DOHH2 (cell line): ENCODE measurements around the gene ATIC.

ENCODE experiments used
- H3F3A ChIP-seq: fragments of 200-600 bp; sonication (generic), shearing (Covaris generic); 2 replicates; pipeline ENCODE4 v1.6.0; 2016; ENCODE audit warnings: antibody characterized with exemption, mild to moderate bottlenecking; ENCODE audit not compliant: control insufficient read depth, insufficient read depth
- H3K27ac ChIP-seq: fragments of 200-600 bp; sonication (generic); 2 replicates; pipeline ENCODE4 v1.5.1; 2014; ENCODE audit warnings: low read depth, mild to moderate bottlenecking, low read length, moderate library complexity
- H3K27me3 ChIP-seq: fragments of 200-600 bp; sonication (generic); 2 replicates; pipeline ENCODE4 v1.6.1; 2014; ENCODE audit warnings: mild to moderate bottlenecking, low read length, mixed read lengths; ENCODE audit not compliant: control insufficient read depth
- H3K36me3 ChIP-seq: fragments of 200-600 bp; sonication (generic); 2 replicates; pipeline ENCODE4 v1.6.1; 2014; ENCODE audit warnings: mild to moderate bottlenecking, low read length, moderate library complexity, mixed read lengths; ENCODE audit not compliant: control insufficient read depth
- H3K4me1 ChIP-seq: fragments of 200-600 bp; sonication (generic); 2 replicates; pipeline ENCODE4 v1.6.1; 2014; ENCODE audit warnings: mild to moderate bottlenecking, low read length, mixed read lengths; ENCODE audit not compliant: control insufficient read depth
- H3K4me2 ChIP-seq: fragments of 200-600 bp; sonication (generic); 2 replicates; pipeline ENCODE4 v1.6.0; 2014; ENCODE audit warnings: mild to moderate bottlenecking, low read length, moderate library complexity
- H3K4me3 ChIP-seq: fragments of 200-600 bp; sonication (generic); 2 replicates; pipeline ENCODE4 v1.5.1; 2014; ENCODE audit warnings: mild to moderate bottlenecking, low read length, mixed read lengths
- H3K79me2 ChIP-seq: fragments of 200-600 bp; sonication (generic); 2 replicates; pipeline ENCODE4 v1.6.1; 2014; ENCODE audit warnings: mild to moderate bottlenecking, low read length, mixed read lengths; ENCODE audit not compliant: control insufficient read depth
- H3K9me2 ChIP-seq: fragments of 200-600 bp; sonication (generic); replicated peaks from 2 replicates; pipeline ENCODE4 v1.6.1; 2014; ENCODE audit warnings: mild to moderate bottlenecking, low read length, mixed read lengths; ENCODE audit not compliant: control insufficient read depth
- H3K9me3 ChIP-seq: fragments of 200-600 bp; sonication (generic); 2 replicates; pipeline ENCODE4 v1.6.1; 2014; ENCODE audit warnings: antibody characterized with exemption, low read length, mixed read lengths; ENCODE audit not compliant: control insufficient read depth, insufficient read depth
- H4K20me1 ChIP-seq: fragments of 200-600 bp; sonication (generic); 2 replicates; pipeline ENCODE4 v1.6.0; 2014; ENCODE audit warnings: low read depth, mild to moderate bottlenecking, antibody characterized with exemption, low read length, moderate library complexity; ENCODE audit not compliant: control insufficient read depth, insufficient read depth
- EZH2phosphoT487 ChIP-seq: fragments of 200-600 bp; sonication (generic); IDR thresholded peaks from 2 replicates; pipeline ENCODE4 v1.6.1; 2017; ENCODE audit warnings: borderline replicate concordance, mild to moderate bottlenecking, antibody characterized with exemption, low read length, moderate library complexity, mixed read lengths
- TF ChIP-seq, protein P1 (sequence below): fragments of 200-600 bp; sonication (generic); IDR thresholded peaks from one replicate; pipeline ENCODE4 v1.5.1; 2014; ENCODE audit warnings: antibody characterized with exemption, mild to moderate bottlenecking, low read depth, low read length; ENCODE audit not compliant: poor library complexity, severe bottlenecking

The ATIC gene

DNA sequence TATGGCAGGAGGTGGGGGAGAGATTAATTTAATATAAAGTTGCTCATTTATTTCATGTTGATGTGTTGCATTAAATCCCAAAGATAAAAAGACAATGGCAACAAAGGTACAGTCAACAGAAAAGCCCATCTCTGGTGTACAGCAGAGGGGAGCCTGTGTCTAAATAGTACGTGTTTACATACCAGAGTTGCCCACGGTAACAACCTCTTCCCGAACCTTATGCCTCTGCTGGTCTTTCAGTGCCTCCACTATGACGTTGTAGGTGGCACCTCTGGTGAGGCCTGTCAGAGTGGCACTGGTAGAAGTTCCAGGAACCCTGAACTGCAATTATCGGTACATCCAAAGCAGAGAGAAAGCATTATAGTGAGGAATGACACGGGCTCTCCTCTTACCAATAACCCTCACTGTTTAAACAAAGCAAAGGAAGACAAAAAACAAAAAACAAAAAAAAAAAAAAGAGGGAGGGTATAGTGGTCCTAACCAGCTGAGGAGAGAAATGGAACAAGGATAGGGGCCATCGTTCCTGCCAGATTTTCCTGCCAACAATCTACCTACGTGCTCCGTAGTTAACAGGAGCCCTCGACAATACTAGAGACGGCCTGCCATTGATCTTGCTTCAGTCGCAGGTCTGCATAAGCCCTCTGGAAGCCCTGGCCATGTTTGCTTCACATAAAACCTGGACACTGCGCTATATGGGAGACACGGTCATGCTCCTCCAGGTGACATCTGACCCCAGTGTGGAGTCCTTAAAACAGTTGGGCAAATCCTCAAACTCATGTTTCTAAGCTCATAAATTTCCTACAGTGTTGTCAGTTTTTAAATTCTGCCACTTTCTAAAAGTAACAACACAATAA is 58.5 kb downstream of the ATIC start:
- H3K4me2 ChIP-seq, result no peak overlapping the region
- H4K20me1 ChIP-seq, result no peaks in the 10 kb centered on the region
- H3F3A ChIP-seq, result no peaks in the 10 kb centered on the region
- no peaks in the 10 kb centered on the region for H3K27me3 ChIP-seq
- no peak overlapping the region for H3K27ac ChIP-seq
- H3K9me3 ChIP-seq, result no peaks in the 10 kb centered on the region
- TF ChIP-seq, protein P1, sequence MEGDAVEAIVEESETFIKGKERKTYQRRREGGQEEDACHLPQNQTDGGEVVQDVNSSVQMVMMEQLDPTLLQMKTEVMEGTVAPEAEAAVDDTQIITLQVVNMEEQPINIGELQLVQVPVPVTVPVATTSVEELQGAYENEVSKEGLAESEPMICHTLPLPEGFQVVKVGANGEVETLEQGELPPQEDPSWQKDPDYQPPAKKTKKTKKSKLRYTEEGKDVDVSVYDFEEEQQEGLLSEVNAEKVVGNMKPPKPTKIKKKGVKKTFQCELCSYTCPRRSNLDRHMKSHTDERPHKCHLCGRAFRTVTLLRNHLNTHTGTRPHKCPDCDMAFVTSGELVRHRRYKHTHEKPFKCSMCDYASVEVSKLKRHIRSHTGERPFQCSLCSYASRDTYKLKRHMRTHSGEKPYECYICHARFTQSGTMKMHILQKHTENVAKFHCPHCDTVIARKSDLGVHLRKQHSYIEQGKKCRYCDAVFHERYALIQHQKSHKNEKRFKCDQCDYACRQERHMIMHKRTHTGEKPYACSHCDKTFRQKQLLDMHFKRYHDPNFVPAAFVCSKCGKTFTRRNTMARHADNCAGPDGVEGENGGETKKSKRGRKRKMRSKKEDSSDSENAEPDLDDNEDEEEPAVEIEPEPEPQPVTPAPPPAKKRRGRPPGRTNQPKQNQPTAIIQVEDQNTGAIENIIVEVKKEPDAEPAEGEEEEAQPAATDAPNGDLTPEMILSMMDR, result no peak
- TF ChIP-seq EZH2phosphoT487, result no peak
- H3K36me3 ChIP-seq, result peaks cover 8% of the 10 kb centered on the region; the same call in 1 of the 2 replicates
- H3K4me1 ChIP-seq, result no peaks in the 10 kb centered on the region
- no peak overlapping the region for H3K4me3 ChIP-seq
- no peaks in the 10 kb centered on the region for H3K79me2 ChIP-seq
- H3K9me2 ChIP-seq, result no peaks in the 10 kb centered on the region

DNA sequence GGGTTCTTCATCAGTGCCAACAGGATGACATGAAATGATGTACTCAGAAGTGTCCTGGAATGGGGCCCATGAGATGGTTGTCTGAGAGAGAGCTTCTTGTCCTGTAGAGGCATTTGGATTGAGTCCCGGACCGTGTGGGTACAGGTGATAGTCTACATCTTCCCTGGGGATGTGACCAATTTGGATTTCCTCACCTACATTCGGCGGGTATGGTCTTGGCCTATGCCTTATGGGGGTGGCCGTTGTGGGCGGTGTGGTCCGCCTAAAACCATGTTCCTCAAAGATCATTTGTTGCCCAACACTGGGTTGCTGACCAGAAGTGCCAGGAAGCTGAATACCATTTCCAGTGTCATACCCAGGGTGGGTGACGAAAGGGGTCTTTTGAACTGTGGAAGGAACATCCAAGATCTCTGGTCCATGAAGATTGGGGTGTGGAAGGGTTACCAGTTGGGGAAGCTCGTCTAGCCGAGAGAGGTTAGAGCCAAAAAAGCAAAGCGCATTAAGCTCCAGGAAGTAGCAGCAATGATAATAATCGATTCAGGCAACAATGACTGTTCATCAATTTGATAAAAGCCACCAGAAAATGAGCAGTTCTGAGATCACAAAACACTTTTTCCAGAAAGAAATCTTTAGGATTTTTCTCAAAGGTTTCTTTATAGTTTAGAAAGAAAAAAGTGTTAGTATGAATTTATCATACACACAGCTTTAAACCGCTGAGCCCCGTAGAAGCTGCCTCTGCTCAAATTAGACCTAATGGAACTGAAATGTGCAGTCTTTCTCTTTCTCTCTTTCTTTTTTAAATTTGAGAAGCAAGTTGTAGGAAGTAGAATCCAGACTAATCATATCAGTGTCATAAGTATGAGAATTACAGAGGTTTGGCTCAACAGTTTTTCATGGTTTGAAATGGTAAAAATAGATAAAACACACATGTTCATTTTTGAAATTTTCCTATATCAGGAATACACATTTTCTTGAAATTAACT is 60.3 kb downstream of the ATIC start:
- Histone ChIP-seq H3K9me3 (no peaks in the 10 kb centered on the region), H4K20me1 (no peaks in the 10 kb centered on the region), H3K4me2 (no peak overlapping the region), H3K27ac (no peak overlapping the region), H3K4me1 (no peaks in the 10 kb centered on the region), H3K27me3 (no peaks in the 10 kb centered on the region), H3K36me3 (peaks cover 4% of the 10 kb centered on the region; the same call in 1 of the 2 replicates), H3F3A (no peaks in the 10 kb centered on the region), H3K4me3 (no peak overlapping the region), H3K9me2 (no peaks in the 10 kb centered on the region), H3K79me2 (no peaks in the 10 kb centered on the region)
- TF ChIP-seq, protein P1, result no peak
- no peak for TF ChIP-seq EZH2phosphoT487

GRCh38 chr2:215372968-215373649 is 61.2 kb downstream of the ATIC start:
- no peaks in the 10 kb centered on the region for H3K9me3 ChIP-seq
- H3K27me3 ChIP-seq, result no peaks in the 10 kb centered on the region
- TF ChIP-seq, protein P1, result no peak
- no peak for TF ChIP-seq EZH2phosphoT487
- H3K4me1 ChIP-seq, result no peaks in the 10 kb centered on the region
- no peaks in the 10 kb centered on the region for H3K9me2 ChIP-seq
- no peak overlapping the region for H3K4me2 ChIP-seq
- no peak overlapping the region for H3K4me3 ChIP-seq
- H3K36me3 ChIP-seq, result no peaks in the 10 kb centered on the region
- no peaks in the 10 kb centered on the region for H3K79me2 ChIP-seq
- H3F3A ChIP-seq, result no peaks in the 10 kb centered on the region
- H3K27ac ChIP-seq, result no peak overlapping the region
- no peaks in the 10 kb centered on the region for H4K20me1 ChIP-seq
